K562 (cell line): ENCODE results near the gene SNX15.

ENCODE experiments used
- BRF2 ChIP-seq: IDR thresholded peaks from 3 replicates; pipeline ENCODE4 v1.6.1; 2011; ENCODE audit warnings: borderline replicate concordance, mild to moderate bottlenecking; ENCODE audit not compliant: insufficient read length, insufficient read depth
- CSDE1 ChIP-seq, 2 experiments: fragments of 450-650 bp; IDR thresholded peaks; 2 replicates each; pipeline ENCODE4 v1.6.1; 2016; ENCODE audit warnings: mild to moderate bottlenecking in 1 of 2
- CTCF ChIP-seq, 3 experiments: IDR thresholded peaks in 2 of 3; conservative IDR thresholded peaks in 1 of 3; 2 replicates each; pipeline ENCODE4 v1.5.1; 2011 to 2012; ENCODE audit warnings: low read length in 3 of 3, mild to moderate bottlenecking in 3 of 3, control low read depth in 2 of 3, improper control_type of control experiment in 1 of 3, inconsistent platforms in 1 of 3, low read depth in 1 of 3, mixed read lengths in 1 of 3, moderate library complexity in 1 of 3; ENCODE audit not compliant: insufficient read depth in 2 of 3
- MAFF ChIP-seq: IDR thresholded peaks from 2 replicates; pipeline ENCODE4 v1.6.1; 2012; ENCODE audit warnings: low read length, improper control_type of control experiment
- MAZ ChIP-seq, 2 experiments: fragments of 450-650 bp in 1 of 2; sonication (generic) in 1 of 2; formaldehyde crosslinking; IDR thresholded peaks in 1 of 2; conservative IDR thresholded peaks in 1 of 2; 2 replicates each; pipeline versions ENCODE4 v1.4.0 to v1.5.0; 2020; ENCODE audit warnings: mild to moderate bottlenecking in 1 of 2, missing genetic modification reagents in 1 of 2
- NR0B1 ChIP-seq: fragments of 450-650 bp; IDR thresholded peaks from one replicate; pipeline ENCODE4 v1.6.1; 2018; ENCODE audit warnings: mild to moderate bottlenecking, moderate library complexity; ENCODE audit not compliant: partially characterized antibody
- POLR2A ChIP-seq: fragments of 450-650 bp; conservative IDR thresholded peaks from 2 replicates; pipeline ENCODE4 v1.6.1; 2016
- RNF219 ChIP-seq: fragments of 250-450 bp; sonication (Bioruptor Pico); IDR thresholded peaks from 2 replicates; pipeline ENCODE4 v1.5.0; 2022; ENCODE audit warnings: mild to moderate bottlenecking
- USF2 ChIP-seq: sonication (generic); formaldehyde crosslinking; IDR thresholded peaks from 2 replicates; pipeline ENCODE4 v1.5.0; 2020; ENCODE audit warnings: missing genetic modification reagents
- ZNF24 ChIP-seq: fragments of 450-650 bp; IDR thresholded peaks from 2 replicates; pipeline ENCODE4 v1.6.1; 2016
- ZNF780A ChIP-seq: fragments of 250-450 bp; sonication (Bioruptor Pico); IDR thresholded peaks from 2 replicates; pipeline ENCODE4 v1.5.0; 2021; ENCODE audit warnings: mild to moderate bottlenecking
- ZNF830 ChIP-seq: fragments of 250-450 bp; sonication (Bioruptor Pico); IDR thresholded peaks from 2 replicates; pipeline ENCODE4 v1.5.0; 2021; ENCODE audit warnings: mild to moderate bottlenecking

GRCh38 chr11:65034423-65034822 lies 7.2 kb downstream of the SNX15 start:
- no peak for TF ChIP-seq MAFF
- TF ChIP-seq CSDE1 (IDR thresholded peaks at IDR 0.05): no peak
- no peak for TF ChIP-seq ZNF830 (CRISPR knock-in tag)
- no peak for TF ChIP-seq CTCF (IDR thresholded peaks at IDR 0.05 in 2 of 3, conservative IDR thresholded peaks at IDR 0.05 in 1 of 3; ENCODE audit: insufficient read depth in 2 of 3, low read depth in 1 of 3, low read length in 3 of 3)
- TF ChIP-seq RNF219 (CRISPR knock-in tag): no peak
- TF ChIP-seq BRF2: no peak
- no peak for TF ChIP-seq USF2 (CRISPR knock-in tag)
- no peak for TF ChIP-seq MAZ (CRISPR knock-in tag; conservative IDR thresholded peaks at IDR 0.05 in 1 of 2, IDR thresholded peaks at IDR 0.05 in 1 of 2)
- TF ChIP-seq NR0B1: no peak
- TF ChIP-seq ZNF24: no peak
- no peak for TF ChIP-seq ZNF780A (CRISPR knock-in tag)
- TF ChIP-seq POLR2A: no peak
